AG10803 (cell line): ENCODE results near the gene RPN2.

ENCODE experiments used
- DNase-seq: peaks from one replicate; pipeline ENCODE4 v3.0.0; 2010; ENCODE audit warnings: low read depth
- H3K4me3 ChIP-seq: 2 replicates; pipeline ENCODE4 v1.5.1; 2011; ENCODE audit warnings: mild to moderate bottlenecking, low read length, control low read depth
- CTCF ChIP-seq: conservative IDR thresholded peaks from 2 replicates; pipeline ENCODE4 v1.5.1; 2011; ENCODE audit warnings: mild to moderate bottlenecking, low read length, control low read depth, inconsistent platforms

The RPN2 gene

GRCh38 chr20:37228082-37228481 is 49.0 kb downstream of the RPN2 start:
- DNase-seq: peak; percentile 66
- no peak for TF ChIP-seq CTCF
- no peak overlapping the region for H3K4me3 ChIP-seq

- no peak overlapping the region for H3K4me3 ChIP-seq
- DNase-seq: no peak
- no peak for TF ChIP-seq CTCF
These were observed 49.5 kb downstream of the RPN2 start for GRCh38 chr20:37228656-37229055.

- no peak for TF ChIP-seq CTCF
- DNase-seq: no peak
- no peak overlapping the region for H3K4me3 ChIP-seq
These were observed 50.2 kb downstream of the RPN2 start for GRCh38 chr20:37229357-37229756.

GRCh38 chr20:37230200-37230599 is 51.1 kb downstream of the RPN2 start:
- no peak for DNase-seq
- TF ChIP-seq CTCF: no peak
- no peak overlapping the region for H3K4me3 ChIP-seq

GRCh38 chr20:37231947-37232630 is 53.0 kb downstream of the RPN2 start:
- H3K4me3 ChIP-seq: no peak overlapping the region
- DNase-seq: no peak
- TF ChIP-seq CTCF: no peak

- TF ChIP-seq CTCF: no peak
- DNase-seq: no peak
- no peak overlapping the region for H3K4me3 ChIP-seq
These were observed 54.6 kb downstream of the RPN2 start for GRCh38 chr20:37233548-37234253.

GRCh38 chr20:37234254-37234581 is 55.1 kb downstream of the RPN2 start:
- H3K4me3 ChIP-seq: no peak overlapping the region
- TF ChIP-seq CTCF: no peak
- no peak for DNase-seq
